HEK293 (cell line): Measurements from ENCODE around the gene ERBIN.

ENCODE experiments used
- FEZF1 ChIP-seq: fragments of 450-650 bp; formaldehyde crosslinking; IDR thresholded peaks from 2 replicates; pipeline ENCODE4 v1.5.1; 2016; ENCODE audit warnings: missing biosample characterization, missing genetic modification characterization
- REPIN1 ChIP-seq: fragments of 450-650 bp; formaldehyde crosslinking; IDR thresholded peaks from 2 replicates; pipeline ENCODE4 v1.5.1; 2017; ENCODE audit warnings: missing biosample characterization, missing genetic modification characterization, low read depth
- SETDB1 ChIP-seq: IDR thresholded peaks from one replicate; pipeline ENCODE4 v1.6.1; 2017; ENCODE audit warnings: mild to moderate bottlenecking, low read length, moderate library complexity, mixed read lengths; ENCODE audit not compliant: insufficient read length
- TRIM28 ChIP-seq: IDR thresholded peaks from 2 replicates; pipeline ENCODE4 v1.6.1; 2011; ENCODE audit warnings: low read length, control low read depth, borderline replicate concordance
- ZNF138 ChIP-seq: fragments of 450-650 bp; formaldehyde crosslinking; IDR thresholded peaks from 2 replicates; pipeline ENCODE4 v1.5.1; 2016; ENCODE audit warnings: missing biosample characterization, missing genetic modification characterization, borderline replicate concordance
- ZNF24 ChIP-seq: fragments of 450-650 bp; formaldehyde crosslinking; IDR thresholded peaks from 2 replicates; pipeline ENCODE4 v1.5.1; 2016; ENCODE audit warnings: missing biosample characterization, missing genetic modification characterization
- ZNF274 ChIP-seq, 2 experiments: fragments of 200-500 bp in 1 of 2; fragments of 450-650 bp in 1 of 2; sonication (Bioruptor generic) in 1 of 2; formaldehyde crosslinking in 1 of 2; IDR thresholded peaks; 2 replicates each; pipeline versions ENCODE4 v1.5.1 to v1.6.1; 2014 to 2016; ENCODE audit warnings: borderline replicate concordance in 1 of 2, inconsistent platforms in 1 of 2, low read length in 1 of 2, missing biosample characterization in 1 of 2, missing genetic modification characterization in 1 of 2
- ZNF529 ChIP-seq: fragments of 450-650 bp; formaldehyde crosslinking; IDR thresholded peaks from 2 replicates; pipeline ENCODE4 v1.5.1; 2017; ENCODE audit warnings: missing genetic modification characterization, missing biosample characterization; ENCODE audit not compliant: insufficient replicate concordance
- ZNF626 ChIP-seq: fragments of 450-650 bp; sonication (Bioruptor Pico); formaldehyde crosslinking; IDR thresholded peaks from 2 replicates; pipeline ENCODE4 v1.5.1; 2018; ENCODE audit warnings: missing biosample characterization, missing genetic modification characterization, inconsistent platforms
- TF ChIP-seq, protein P1 (sequence below): fragments of 450-650 bp; formaldehyde crosslinking; IDR thresholded peaks from 2 replicates; pipeline ENCODE4 v1.5.1; 2016; ENCODE audit warnings: missing biosample characterization, missing genetic modification characterization
- TF ChIP-seq, protein P2 (sequence below): fragments of 450-650 bp; formaldehyde crosslinking; IDR thresholded peaks from 2 replicates; pipeline ENCODE4 v1.5.1; 2016; ENCODE audit warnings: missing biosample characterization, missing genetic modification characterization

DNA sequence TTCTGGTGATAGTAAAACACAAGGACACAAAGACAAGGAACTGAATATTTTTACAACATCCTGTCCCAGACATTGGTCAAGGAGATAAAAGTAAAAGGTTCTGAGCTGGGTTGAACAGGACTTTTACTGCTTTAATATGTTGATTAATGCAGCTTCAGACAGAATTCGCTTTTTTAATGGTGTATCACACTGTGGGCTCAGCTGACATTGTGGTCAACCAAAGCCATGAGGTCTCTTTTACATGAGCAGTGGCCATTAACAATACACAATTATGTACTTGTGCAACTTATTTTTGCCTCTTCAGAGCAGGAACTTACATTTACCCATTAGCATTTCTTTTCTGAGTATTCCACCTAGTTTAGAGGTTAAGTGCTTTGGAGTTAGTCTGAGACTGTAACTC is 22.8 kb upstream of the ERBIN start:
- TF ChIP-seq REPIN1 (tag by site-specific recombination) (no peak), ZNF138 (tag by site-specific recombination) (no peak), ZNF24 (tag by site-specific recombination) (no peak), FEZF1 (tag by site-specific recombination) (no peak), ZNF529 (tag by site-specific recombination) (no peak), SETDB1 (no peak), ZNF274 (IDR thresholded peaks at IDR 0.05; ENCODE audit: low read length) (no peak), ZNF274 (tag by site-specific recombination; IDR thresholded peaks at IDR 0.05; ENCODE audit: borderline replicate concordance) (no peak), TRIM28 (no peak), ZNF626 (no peak)
- TF ChIP-seq, protein P1, sequence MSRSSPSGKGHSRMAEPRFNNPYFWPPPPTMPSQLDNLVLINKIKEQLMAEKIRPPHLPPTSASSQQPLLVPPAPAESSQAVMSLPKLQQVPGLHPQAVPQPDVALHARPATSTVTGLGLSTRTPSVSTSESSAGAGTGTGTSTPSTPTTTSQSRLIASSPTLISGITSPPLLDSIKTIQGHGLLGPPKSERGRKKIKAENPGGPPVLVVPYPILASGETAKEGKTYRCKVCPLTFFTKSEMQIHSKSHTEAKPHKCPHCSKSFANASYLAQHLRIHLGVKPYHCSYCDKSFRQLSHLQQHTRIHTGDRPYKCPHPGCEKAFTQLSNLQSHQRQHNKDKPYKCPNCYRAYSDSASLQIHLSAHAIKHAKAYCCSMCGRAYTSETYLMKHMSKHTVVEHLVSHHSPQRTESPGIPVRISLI = no peak
- TF ChIP-seq, protein P2, sequence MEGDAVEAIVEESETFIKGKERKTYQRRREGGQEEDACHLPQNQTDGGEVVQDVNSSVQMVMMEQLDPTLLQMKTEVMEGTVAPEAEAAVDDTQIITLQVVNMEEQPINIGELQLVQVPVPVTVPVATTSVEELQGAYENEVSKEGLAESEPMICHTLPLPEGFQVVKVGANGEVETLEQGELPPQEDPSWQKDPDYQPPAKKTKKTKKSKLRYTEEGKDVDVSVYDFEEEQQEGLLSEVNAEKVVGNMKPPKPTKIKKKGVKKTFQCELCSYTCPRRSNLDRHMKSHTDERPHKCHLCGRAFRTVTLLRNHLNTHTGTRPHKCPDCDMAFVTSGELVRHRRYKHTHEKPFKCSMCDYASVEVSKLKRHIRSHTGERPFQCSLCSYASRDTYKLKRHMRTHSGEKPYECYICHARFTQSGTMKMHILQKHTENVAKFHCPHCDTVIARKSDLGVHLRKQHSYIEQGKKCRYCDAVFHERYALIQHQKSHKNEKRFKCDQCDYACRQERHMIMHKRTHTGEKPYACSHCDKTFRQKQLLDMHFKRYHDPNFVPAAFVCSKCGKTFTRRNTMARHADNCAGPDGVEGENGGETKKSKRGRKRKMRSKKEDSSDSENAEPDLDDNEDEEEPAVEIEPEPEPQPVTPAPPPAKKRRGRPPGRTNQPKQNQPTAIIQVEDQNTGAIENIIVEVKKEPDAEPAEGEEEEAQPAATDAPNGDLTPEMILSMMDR (tag by site-specific recombination) = no peak
